ENCODE data around the gene NME7.
A peak's percentile ranks its signal among the peaks of the same experiment; 100 is the strongest.
"Not testable (repeated sequence)": the region's sequence is repeated elsewhere in the genome, so short reads cannot be mapped to it uniquely, and the experiment has no call there.

The NME7 gene

GRCh38 chr1:169340882-169341281 lies 26.7 kb downstream of the NME7 start:
- DNase-seq = no peak

GRCh38 chr1:169339773-169340172 lies 27.8 kb downstream of the NME7 start:
- no peak for DNase-seq

GRCh38 chr1:169338617-169339016 lies 29.0 kb downstream of the NME7 start:
- no peak for DNase-seq

- DNase-seq = not testable (repeated sequence)
Measured at GRCh38 chr1:169336947-169337715, 30.5 kb downstream of the NME7 start.

- not testable (repeated sequence) for DNase-seq
Measured at GRCh38 chr1:169334727-169335126, 32.9 kb downstream of the NME7 start.

GRCh38 chr1:169330927-169331326 lies 36.7 kb downstream of the NME7 start:
- DNase-seq = no peak

GRCh38 chr1:169329383-169329782 lies 38.2 kb downstream of the NME7 start:
- no peak for DNase-seq

GRCh38 chr1:169327875-169328274 lies 39.7 kb downstream of the NME7 start:
- no peak for DNase-seq

GRCh38 chr1:169326956-169327268 lies 40.7 kb downstream of the NME7 start:
- DNase-seq = peak; percentile 22

GRCh38 chr1:169326261-169326955 lies 41.2 kb downstream of the NME7 start:
- no peak for DNase-seq

- no peak for DNase-seq
Measured at GRCh38 chr1:169325117-169325516, 42.5 kb downstream of the NME7 start.

- DNase-seq = no peak
Measured at GRCh38 chr1:169322138-169322537, 45.5 kb downstream of the NME7 start.

- DNase-seq = peak; percentile 54
Measured at GRCh38 chr1:169321539-169321938, 46.1 kb downstream of the NME7 start.

GRCh38 chr1:169318536-169319244 lies 48.9 kb downstream of the NME7 start:
- DNase-seq = peak; percentile 21

GRCh38 chr1:169316556-169316955 lies 51.0 kb downstream of the NME7 start:
- peak; percentile 18 for DNase-seq

- peak; percentile 98 for DNase-seq
Measured at GRCh38 chr1:169312084-169312954, 55.3 kb downstream of the NME7 start.

GRCh38 chr1:169309178-169310166 lies 58.1 kb downstream of the NME7 start:
- no peak for DNase-seq

- no peak for DNase-seq
Measured at GRCh38 chr1:169308313-169309039, 59.1 kb downstream of the NME7 start.

GRCh38 chr1:169307176-169307575 lies 60.4 kb downstream of the NME7 start:
- DNase-seq = no peak

GRCh38 chr1:169305948-169306347 lies 61.6 kb downstream of the NME7 start:
- no peak for DNase-seq

GRCh38 chr1:169305356-169305755 lies 62.2 kb downstream of the NME7 start:
- DNase-seq = no peak
